Pancreas (tissue), 10 donors: ENCODE measurements around the gene KLK10. TPM values are rescaled to one million over a fixed set of nuclear protein-coding genes. Genes with fewer than 3 reads are reported as not detected.
A peak's percentile ranks its signal among the peaks of the same experiment; 100 is the strongest.

Source experiments
- ATAC-seq, 4 donors: fragments of 200-7000 bp; cut with Tn5 transposase; one replicate each; pipeline versions ENCODE4 v1.8.0 to v1.9.1; 2020; ENCODE audit warnings: mild to moderate bottlenecking in 4 of 4, moderate library complexity in 4 of 4
- DNase-seq, 6 donors: peaks; one replicate each; pipeline ENCODE4 v3.0.0-alpha.2; 2020
- FAIRE-seq: peaks from 2 replicates; lab custom pipeline; 2012; peaks lifted over from hg19 to GRCh38; lab: Jason Lieb, UNC
- H3K27ac ChIP-seq, 4 donors: fragments of 200-600 bp; sonication (generic); 1 replicate in 3 of 4; 2 replicates in 1 of 4; pipeline versions ENCODE4 v1.5.0 to v1.8.0; 2020
- H3K27me3 ChIP-seq, 4 donors: fragments of 200-600 bp; one replicate each; pipeline ENCODE4 v1.8.0; 2021
- H3K36me3 ChIP-seq, 3 donors: fragments of 200-600 bp; sonication (generic) in 1 of 3; one replicate each; pipeline versions ENCODE4 v1.5.0 to v1.8.0; 2020 to 2021
- H3K4me1 ChIP-seq, 3 donors: fragments of 200-600 bp; one replicate each; pipeline ENCODE4 v1.8.0; 2021
- H3K4me3 ChIP-seq, 4 donors: fragments of 200-600 bp; sonication (generic) in 2 of 4; one replicate each; pipeline versions ENCODE4 v1.5.0 to v1.8.0; 2020 to 2021
- H3K9me3 ChIP-seq, 4 donors: fragments of 200-600 bp; one replicate each; pipeline ENCODE4 v1.8.0; 2021
- CTCF ChIP-seq, 4 donors: fragments of 200-600 bp; sonication (generic) in 3 of 4; IDR thresholded peaks; one replicate each; pipeline versions ENCODE4 v1.5.0 to v1.8.0; 2021; ENCODE audit warnings: antibody characterized with exemption in 4 of 4
- WGBS, 2 donors: extraction: QIAGEN DNeasy Blood & Tissue Kit; methylation state at CpG; one replicate each; pipeline ENCODE4 v1.1.7; 2013; 5-methylcytosine and 5-hydroxymethylcytosine counted together
- intact Hi-C, 3 donors: fragments of 100-400 bp; cut with DNase I; formaldehyde crosslinking; loops; one replicate each; pipeline versions ENCODE4 v1.11.1 to v1.14.2; 2022
- polyA plus RNA-seq, 2 donors: library from polyadenylated mRNA; stranded (reverse); fragments of 200-250 nt; gene quantifications; one replicate each; pipeline ENCODE4 v1.2.3, GENCODE V29; 2013
- total RNA-seq, 6 donors: library from RNA; stranded (reverse); fragmentation: NEBNext Ultra II Directional in 4 of 6; extraction: Animal tissue kit (Norgen Biotek cat#: 25700) in 4 of 6; gene quantifications; one replicate each; pipeline versions ENCODE4 v1.2.1 to v1.2.4, GENCODE V29; 2021 to 2023
- donor health status: healthy with polysubstance abuse.
- donor health status: DM: no; HTN: no; CAD: no; lungs with moderate emphysema.
- donor health status: DM: no; HTN: no; CAD: no.
- donor health status: control.
- donor health status: control.
- donor health status: Bipolar disorder and iron deficiency.
- donor health status: DM: yes; HTN: yes; CAD: no.
- donor health status: DM: no; HTN: no; CAD: no.
- donor health status: DM: no; HTN: no; CAD: no.
- donor health status: DM: yes; HTN: yes; CAD: no.

KLK10 gene
- total and polyA plus RNA-seq, 8 donors: 0.15 to 1.7 (median 0.51) TPM

DNA sequence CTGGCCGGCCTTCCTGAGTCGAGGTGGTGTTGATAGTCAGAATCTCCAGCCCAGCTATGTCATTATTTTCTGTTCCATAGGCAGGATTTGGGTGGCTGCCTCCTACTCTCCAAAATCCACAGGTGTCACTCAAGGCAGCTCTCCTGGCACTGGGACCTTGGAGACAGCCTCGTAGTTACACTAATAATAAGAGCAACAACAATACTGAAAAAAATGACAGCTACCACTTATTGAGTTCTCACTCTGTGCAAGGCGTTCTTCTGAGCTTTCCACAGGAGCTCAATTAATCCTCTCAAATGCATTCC is 27.5 kb upstream of the KLK10 start:
- Histone ChIP-seq H3K36me3 (no peaks in the 10 kb centered on the region), H3K27ac (peak overlapping the region in 3 of 4 donors; percentile 28 to 50 (median 46)), H3K4me3 (no peak overlapping the region), H3K27me3 (no peaks in the 10 kb centered on the region), H3K9me3 (no peaks in the 10 kb centered on the region), H3K4me1 (peaks cover 0 to 5% (median 4%) of the 10 kb centered on the region in 3 donors)
- intact Hi-C loops: no loop called here
- no peak for FAIRE-seq
- peak in 2 of 4 donors; percentile 90 to 96 for ATAC-seq
- DNase-seq: peak in 3 of 6 donors; percentile 61 to 64 (median 63)
- TF ChIP-seq CTCF (IDR thresholded peaks at IDR 0.05): no peak
- WGBS, 2 donors: 2 to 4% methylated on average over 4 of the region's 4 CpGs

DNA sequence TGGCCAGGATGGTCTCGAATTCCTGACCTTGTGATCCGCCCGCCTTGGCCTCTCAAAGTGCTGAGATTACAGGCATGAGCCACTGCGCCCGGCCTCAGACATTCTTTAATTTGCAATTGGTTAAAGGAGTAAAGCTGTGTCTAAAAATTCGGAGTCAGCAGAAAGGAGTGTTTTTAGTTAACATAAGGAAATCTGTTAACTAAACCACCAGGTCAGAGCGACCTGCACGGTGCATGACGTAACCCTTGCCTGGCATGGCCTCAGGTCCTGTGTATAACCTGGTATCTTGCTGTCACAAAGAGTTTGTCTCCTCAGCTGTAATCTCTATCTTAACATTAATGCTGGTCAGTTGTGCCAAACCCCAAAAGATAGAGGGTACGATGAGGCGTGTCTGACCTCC is 24.8 kb upstream of the KLK10 start:
- ATAC-seq (no peak), DNase-seq (no peak), FAIRE-seq (no peak)
- H3K9me3 ChIP-seq: no peaks in the 10 kb centered on the region
- no peaks in the 10 kb centered on the region for H3K27me3 ChIP-seq
- WGBS, 2 donors: 72 to 80% methylated on average over 11 of the region's 11 CpGs
- intact Hi-C loops: no loop called here
- TF ChIP-seq CTCF (IDR thresholded peaks at IDR 0.05): no peak
- no peak overlapping the region for H3K4me3 ChIP-seq
- peaks cover 0 to 5% (median 4%) of the 10 kb centered on the region in 3 donors for H3K4me1 ChIP-seq
- H3K36me3 ChIP-seq: no peaks in the 10 kb centered on the region
- no peak overlapping the region for H3K27ac ChIP-seq

- ATAC-seq: no peak
- H3K9me3 ChIP-seq: no peaks in the 10 kb centered on the region
- intact Hi-C loops: no loop called here
- no peak for FAIRE-seq
- DNase-seq: no peak
- no peak overlapping the region for H3K4me3 ChIP-seq
- 77 to 79% methylated on average over 9 of the region's 9 CpGs for WGBS, 2 donors
- TF ChIP-seq CTCF (IDR thresholded peaks at IDR 0.05): no peak
- no peaks in the 10 kb centered on the region for H3K36me3 ChIP-seq
- no peak overlapping the region for H3K27ac ChIP-seq
- H3K27me3 ChIP-seq: no peaks in the 10 kb centered on the region
- H3K4me1 ChIP-seq: peaks cover 0 to 5% (median 4%) of the 10 kb centered on the region in 3 donors
These were observed 24.0 kb upstream of the KLK10 start for GRCh38 chr19:51043497-51043896.

DNA sequence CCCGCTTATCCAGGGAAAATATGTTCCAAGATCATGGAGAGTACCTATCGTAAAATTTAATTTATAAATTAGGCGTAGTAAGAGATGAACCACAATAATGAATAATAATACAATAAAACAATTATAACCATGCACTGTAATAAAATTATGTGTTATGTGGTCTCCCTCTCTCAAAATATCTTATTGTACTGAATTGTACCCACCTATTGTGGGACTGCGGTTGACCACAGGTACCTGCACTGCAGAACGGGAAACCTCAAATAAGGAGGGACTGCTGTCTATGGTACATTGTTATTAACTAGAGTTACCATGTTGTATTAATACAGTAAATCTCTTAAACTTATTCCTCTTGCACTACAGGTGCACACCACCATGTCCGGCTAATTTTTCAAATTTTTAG is 20.6 kb upstream of the KLK10 start:
- 94 to 95% methylated on average over 6 of the region's 6 CpGs for WGBS, 2 donors
- H3K4me1 ChIP-seq: no peaks in the 10 kb centered on the region
- H3K27ac ChIP-seq: no peak overlapping the region
- no peaks in the 10 kb centered on the region for H3K9me3 ChIP-seq
- ATAC-seq: no peak
- no peaks in the 10 kb centered on the region for H3K27me3 ChIP-seq
- no peak overlapping the region for H3K4me3 ChIP-seq
- no peak for DNase-seq
- TF ChIP-seq CTCF (IDR thresholded peaks at IDR 0.05): no peak
- no peak for FAIRE-seq
- H3K36me3 ChIP-seq: no peaks in the 10 kb centered on the region
- intact Hi-C loops: no loop called here

DNA sequence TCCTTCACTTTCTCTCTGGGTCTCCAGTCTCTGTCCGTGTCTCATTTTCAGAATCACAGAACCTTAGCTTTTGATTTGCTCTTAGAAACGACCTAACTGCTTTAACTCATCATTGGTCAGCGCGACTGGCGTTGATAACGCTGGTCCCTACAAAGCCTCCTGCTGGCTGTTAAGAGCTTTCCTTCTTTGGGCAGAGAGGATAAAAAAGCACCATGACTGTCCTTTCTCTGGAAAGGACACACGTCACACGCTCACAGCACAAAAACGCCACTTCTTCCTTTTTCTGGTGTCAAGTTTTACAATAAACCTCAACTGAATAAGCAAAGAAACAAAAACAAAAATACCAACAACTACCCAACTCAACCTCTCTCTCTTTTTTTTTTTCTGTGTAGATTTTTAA is 17.0 kb upstream of the KLK10 start:
- intact Hi-C loops: no loop called here
- 58 to 73% methylated on average over 9 of the region's 9 CpGs for WGBS, 2 donors
- H3K4me1 ChIP-seq: no peaks in the 10 kb centered on the region
- no peak overlapping the region for H3K27ac ChIP-seq
- no peaks in the 10 kb centered on the region for H3K27me3 ChIP-seq
- no peak for FAIRE-seq
- H3K9me3 ChIP-seq: no peaks in the 10 kb centered on the region
- H3K36me3 ChIP-seq: no peaks in the 10 kb centered on the region
- DNase-seq: no peak
- H3K4me3 ChIP-seq: no peak overlapping the region
- ATAC-seq: no peak
- no peak for TF ChIP-seq CTCF (IDR thresholded peaks at IDR 0.05)
